GM18507 (cell line): ENCODE measurements around the gene CNKSR1.
A peak's percentile ranks its signal among the peaks of the same experiment; 100 is the strongest.

ENCODE experiments used
- DNase-seq: peaks from one replicate; pipeline ENCODE4 v3.0.0; 2011; ENCODE audit warnings: low read depth; ENCODE audit not compliant: insufficient read length; ENCODE audit errors: extremely low spot score
- FAIRE-seq: peaks from 2 replicates; lab custom pipeline; 2011; peaks lifted over from hg19 to GRCh38; lab: Jason Lieb, UNC

Gene CNKSR1

GRCh38 chr1:26177182-26177684 lies at the start of gene CNKSR1:
TSS of gene CNKSR1 (plus strand) at chr1:26177491. CDS start at chr1:26177548, 57 bp downstream.
- no peak for DNase-seq
- FAIRE-seq, result no peak

DNA sequence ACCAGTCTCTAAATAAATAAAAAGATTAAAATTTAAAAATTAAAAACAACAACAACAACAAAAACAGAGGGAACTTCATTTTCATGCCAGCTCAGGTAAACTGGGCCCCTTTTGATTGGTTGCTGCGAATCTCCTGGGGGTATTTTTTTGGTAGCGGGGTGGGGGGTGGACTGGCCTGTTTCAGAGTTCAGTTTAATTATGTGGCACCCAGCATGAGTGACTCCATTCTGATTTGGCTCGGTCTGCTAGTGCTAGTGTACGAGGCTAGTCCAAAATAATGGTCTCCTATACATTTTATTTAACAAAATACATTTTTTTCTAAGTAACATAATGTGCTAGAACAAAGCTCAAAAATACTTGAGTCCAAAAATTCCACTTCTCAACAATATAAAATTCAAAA lies 47.5 kb upstream of the CNKSR1 start:
- DNase-seq, result no peak

GRCh38 chr1:26130695-26131094 lies 46.6 kb upstream of the CNKSR1 start:
- FAIRE-seq (no peak), DNase-seq (no peak)

More for the DNA sequence above, 47.5 kb upstream of the CNKSR1 start:
- FAIRE-seq, result no peak

GRCh38 chr1:26132128-26132833 lies 45.0 kb upstream of the CNKSR1 start:
- FAIRE-seq (no peak), DNase-seq (no peak)

GRCh38 chr1:26132834-26133167 lies 44.5 kb upstream of the CNKSR1 start:
- FAIRE-seq (no peak), DNase-seq (no peak)

DNA sequence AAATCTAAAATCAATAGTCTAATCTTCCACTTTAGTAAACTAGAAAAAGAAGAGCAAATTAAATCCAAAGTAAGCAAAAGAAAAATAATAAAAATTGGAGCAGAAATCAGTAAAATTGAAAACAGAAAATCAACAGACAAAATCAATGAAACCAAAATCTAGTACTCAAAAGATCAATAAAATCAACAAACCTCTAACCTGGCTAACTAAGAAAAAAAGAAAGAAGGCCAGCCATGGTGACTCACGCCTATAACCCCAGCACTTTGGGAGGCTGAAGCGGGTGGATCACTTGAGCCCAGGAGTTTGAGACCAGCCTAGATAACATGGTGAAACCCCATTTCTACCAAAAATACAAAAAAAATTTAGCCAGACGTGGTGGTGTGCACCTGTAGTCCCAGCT lies 42.8 kb upstream of the CNKSR1 start:
- DNase-seq (no peak), FAIRE-seq (no peak)

DNA sequence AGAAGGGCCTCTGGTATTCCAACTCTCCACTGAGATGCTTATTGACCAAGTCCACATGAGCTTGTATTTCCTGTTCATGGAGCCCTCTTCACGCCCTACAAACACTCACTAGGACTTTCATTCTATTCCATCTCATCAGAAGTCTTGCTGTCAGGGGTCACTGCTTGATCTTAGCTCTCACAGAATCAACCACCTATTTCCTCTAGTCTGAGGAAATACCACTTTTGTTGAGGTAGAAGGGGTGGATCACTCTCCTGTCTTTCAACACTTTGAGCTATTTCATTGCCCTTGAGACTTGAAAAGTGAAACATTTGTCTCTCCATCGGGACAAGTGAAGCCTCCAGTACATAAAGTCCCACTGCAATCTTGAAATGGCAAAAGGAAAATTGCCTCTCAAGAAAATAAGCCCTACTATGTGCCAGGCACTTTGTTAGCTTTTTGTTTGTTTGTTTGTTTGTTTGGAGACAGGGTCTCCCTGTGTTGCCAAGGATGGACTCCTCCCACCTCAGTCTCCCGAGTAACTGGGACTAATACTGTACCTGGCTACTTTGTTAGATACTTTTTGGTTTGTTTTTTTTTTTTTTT lies 38.2 kb upstream of the CNKSR1 start:
- DNase-seq, result no peak
- no peak for FAIRE-seq

- FAIRE-seq, result no peak
- DNase-seq, result no peak
Observed at GRCh38 chr1:26142159-26142558, 35.1 kb upstream of the CNKSR1 start.

DNA sequence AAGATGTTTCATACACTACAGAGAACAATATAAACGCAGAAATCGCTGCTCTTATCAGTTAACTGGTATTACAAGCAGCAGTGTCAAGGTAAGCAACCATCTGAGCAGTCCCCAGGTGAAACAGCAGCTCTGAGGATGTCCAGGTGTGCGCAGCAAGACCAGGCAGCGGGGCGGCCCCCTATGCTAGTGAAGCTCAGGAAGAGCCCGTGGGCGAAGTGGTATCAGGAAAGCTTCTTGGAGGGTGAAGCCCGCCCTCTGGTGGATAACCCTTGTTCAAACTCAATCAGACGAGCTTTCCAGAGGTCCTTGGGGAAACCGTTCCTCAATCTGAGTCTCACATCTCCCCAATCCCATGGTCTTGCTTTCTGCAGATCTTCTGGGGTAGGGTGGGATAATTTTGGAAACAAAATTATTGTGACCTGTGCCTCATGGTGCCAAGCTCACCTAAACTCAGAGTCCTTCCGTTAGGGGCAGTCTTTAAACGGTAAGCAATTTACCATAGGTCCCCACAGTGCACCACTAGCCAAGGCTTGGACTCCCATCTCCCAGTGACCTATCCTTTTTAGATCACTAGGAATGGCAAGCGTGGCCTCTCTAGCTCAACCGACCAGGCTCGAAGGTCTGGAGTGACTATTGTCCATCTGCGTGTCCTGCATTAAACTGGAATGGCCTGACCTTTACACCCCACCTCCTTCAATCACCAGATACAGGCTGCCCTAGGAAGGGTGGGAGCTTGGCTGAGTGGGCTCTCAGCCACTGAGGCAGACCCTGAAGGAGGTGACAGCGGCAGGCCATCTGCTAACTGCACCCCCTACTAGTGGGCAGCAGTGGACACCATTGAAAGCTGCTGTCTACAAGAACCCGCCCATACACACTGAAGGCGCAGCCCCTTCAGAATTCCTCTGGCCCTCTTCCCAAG lies 32.0 kb upstream of the CNKSR1 start:
- DNase-seq (no peak), FAIRE-seq (peak; percentile 92)

- no peak for FAIRE-seq
- DNase-seq, result no peak
Observed at GRCh38 chr1:26145960-26146294, 31.4 kb upstream of the CNKSR1 start.

GRCh38 chr1:26148887-26149286 lies 28.4 kb upstream of the CNKSR1 start:
- DNase-seq, result no peak

GRCh38 chr1:26153966-26154532 lies 23.2 kb upstream of the CNKSR1 start:
- DNase-seq (no peak), FAIRE-seq (no peak)

More at GRCh38 chr1:26148887-26149286, 28.4 kb upstream of the CNKSR1 start:
- FAIRE-seq, result no peak

DNA sequence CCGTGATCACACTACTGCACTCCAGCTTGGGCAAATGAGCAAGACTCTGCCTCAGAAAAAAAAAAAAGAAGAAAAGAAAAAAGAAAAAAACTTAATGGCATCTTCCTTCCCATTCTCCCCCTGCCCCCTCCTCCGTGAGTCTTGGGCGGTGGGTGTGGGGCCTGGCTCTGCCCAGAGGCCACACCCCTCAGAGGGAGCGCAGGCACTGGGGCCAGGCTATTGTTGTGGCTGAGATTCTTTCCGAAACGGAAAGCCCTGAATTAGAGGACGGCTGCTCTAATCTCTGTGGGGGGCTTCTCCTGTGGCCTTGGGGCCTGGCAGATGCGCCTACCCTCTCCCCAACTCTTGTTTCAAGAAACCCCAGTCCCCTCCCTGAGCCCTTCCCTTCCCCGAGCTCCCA lies 22.5 kb upstream of the CNKSR1 start:
- FAIRE-seq (no peak), DNase-seq (no peak)

DNA sequence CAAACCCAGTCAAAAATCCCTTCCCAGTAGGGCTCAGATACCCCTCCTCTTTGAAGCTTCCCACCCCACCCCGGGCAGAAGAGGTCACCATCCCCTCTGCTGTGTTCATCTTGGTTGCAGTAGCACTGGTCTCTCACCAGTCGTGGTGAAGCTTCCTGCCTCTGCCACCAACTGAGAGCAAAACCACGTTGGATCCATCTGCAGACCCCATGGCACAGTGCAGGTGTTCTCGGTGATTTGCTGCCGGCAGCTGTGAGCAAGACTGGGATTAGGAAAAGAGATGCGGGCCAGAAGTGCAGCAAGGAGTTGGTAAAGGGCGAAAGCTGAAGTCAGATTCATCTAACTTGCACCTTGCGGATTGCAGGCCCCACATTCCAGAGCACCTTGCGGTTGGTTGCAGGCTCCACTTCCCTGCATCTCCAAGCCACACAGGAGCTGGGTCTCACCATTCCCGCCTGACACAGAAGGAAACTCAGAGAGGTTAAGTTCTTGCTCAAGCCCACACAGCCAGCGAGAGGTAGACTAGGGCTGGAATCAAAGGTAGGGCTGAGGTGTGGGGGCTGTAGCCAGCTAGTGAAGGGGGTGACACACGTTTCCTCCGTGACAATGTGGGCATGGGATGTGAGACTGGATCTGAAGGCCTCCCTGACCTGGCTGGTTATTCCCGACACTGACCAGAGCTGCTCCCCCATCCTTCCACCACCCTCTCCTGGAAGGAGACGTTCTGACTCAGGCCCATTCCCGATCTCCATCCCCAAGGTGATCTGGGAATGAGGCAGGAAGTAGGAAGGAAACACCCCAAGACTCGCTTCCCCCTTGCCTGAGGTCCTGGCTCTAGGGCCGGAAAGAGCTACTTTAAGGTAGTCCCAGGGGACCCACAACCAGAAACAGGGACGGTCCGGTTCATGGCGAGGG lies 21.7 kb upstream of the CNKSR1 start:
- DNase-seq, result no peak

DNA sequence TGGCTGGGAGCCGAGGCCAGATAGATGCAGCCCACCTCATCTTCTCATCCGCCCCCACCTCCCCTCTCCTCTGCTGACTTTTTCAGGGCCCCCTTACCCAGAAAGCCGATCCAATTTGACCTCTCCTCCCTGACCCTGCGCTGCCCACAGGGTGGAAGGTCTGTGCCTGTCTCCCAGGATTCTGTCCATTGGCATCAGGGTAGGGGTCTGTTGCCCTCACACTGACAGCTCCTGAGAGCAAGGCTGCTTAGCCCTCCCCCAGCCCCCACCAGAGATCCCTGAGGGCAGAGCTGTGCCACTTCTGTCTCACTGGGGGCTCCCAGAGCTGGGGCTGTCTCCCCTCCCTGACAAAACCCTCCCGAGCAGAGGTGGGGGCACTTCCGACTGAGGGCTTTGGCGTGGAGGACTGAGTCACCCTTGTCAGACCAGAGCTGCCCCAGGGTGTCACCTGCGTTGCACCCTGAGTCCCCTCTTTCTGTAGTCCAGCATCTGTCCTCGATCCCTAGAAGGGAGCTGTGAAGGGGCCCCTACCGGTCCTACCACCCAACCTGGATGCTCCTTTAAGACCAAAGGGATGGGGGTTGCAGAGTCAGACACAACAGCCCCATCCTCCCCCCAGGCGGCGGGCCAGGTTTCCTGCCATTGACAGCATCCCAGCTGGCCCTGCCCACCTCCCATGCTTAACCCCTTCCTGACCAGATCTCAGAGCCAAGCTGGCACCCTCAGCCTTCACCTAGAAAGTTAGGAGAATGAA lies 20.8 kb upstream of the CNKSR1 start:
- DNase-seq (no peak), FAIRE-seq (no peak)

More for the DNA sequence above, 21.7 kb upstream of the CNKSR1 start:
- no peak for FAIRE-seq

GRCh38 chr1:26158271-26158907 lies 18.9 kb upstream of the CNKSR1 start:
- no peak for FAIRE-seq
- no peak for DNase-seq

DNA sequence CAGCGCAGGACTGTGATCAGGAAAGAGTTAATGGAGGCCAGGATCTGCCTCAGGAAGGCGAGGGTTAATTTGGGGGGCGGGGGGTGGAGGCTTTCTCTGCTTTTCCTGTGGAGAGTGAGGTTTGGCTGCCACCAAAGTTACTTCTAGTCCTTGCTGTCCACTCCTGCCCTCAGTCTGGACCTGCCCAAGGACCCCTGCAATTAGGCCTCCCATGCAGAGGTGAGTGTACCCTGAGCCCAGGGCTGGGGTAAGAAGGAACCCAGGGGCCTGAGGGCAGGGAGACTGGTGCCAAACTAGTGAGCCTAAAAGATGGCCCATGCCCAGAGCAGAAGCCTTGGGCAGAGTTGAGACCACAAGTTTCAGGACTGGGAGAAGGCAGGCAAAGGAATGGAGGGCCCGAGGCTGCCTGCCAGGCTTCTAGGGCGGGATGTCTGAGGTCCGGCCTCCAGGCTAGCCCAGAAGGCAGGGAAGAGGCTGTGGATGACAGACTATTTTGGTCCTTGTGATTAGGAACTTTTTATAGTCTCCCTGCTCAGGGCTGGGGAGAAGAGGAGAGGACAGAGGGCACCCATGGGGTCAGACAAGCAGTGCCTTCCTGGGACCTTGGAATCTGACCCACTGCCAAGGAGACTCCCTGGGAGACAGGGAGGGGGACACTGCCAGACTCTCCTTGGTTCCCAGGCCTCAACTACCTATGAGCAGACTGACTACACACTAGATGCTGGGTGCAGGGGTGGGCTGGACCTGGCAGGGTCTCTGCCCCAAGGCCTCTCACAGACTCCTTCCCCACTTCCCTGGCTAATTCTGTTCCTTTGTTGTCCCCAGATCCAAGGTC lies 18.2 kb upstream of the CNKSR1 start, which contains the start of gene FAM110D:
Gene FAM110D (plus strand): TSS at position 172 of the 835 bp plus-strand sequence. CDS start 2,213 bp downstream, outside the sequence.
- FAIRE-seq, result no peak
- DNase-seq, result no peak
